ENCODE measurements around the gene ASZ1.
"Not testable (repeated sequence)": the region's sequence is repeated elsewhere in the genome, so short reads cannot be mapped to it uniquely, and the experiment has no call there.

The ASZ1 gene, protein sequence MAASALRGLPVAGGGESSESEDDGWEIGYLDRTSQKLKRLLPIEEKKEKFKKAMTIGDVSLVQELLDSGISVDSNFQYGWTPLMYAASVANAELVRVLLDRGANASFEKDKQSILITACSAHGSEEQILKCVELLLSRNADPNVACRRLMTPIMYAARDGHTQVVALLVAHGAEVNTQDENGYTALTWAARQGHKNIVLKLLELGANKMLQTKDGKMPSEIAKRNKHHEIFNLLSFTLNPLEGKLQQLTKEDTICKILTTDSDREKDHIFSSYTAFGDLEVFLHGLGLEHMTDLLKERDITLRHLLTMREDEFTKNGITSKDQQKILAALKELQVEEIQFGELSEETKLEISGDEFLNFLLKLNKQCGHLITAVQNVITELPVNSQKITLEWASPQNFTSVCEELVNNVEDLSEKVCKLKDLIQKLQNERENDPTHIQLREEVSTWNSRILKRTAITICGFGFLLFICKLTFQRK

GRCh38 chr7:117427258-117427701 lies at the start of gene ASZ1:
Gene ASZ1, minus strand, starts transcription at chr7:117427493. Its CDS starts 33 bp downstream, at chr7:117427460.
- no peak for DNase-seq (ENCODE audit: low read depth, low spot score)

GRCh38 chr7:117476557-117477215 lies 49.4 kb upstream of the ASZ1 start:
- DNase-seq (ENCODE audit: low read depth, low spot score): no peak

DNA sequence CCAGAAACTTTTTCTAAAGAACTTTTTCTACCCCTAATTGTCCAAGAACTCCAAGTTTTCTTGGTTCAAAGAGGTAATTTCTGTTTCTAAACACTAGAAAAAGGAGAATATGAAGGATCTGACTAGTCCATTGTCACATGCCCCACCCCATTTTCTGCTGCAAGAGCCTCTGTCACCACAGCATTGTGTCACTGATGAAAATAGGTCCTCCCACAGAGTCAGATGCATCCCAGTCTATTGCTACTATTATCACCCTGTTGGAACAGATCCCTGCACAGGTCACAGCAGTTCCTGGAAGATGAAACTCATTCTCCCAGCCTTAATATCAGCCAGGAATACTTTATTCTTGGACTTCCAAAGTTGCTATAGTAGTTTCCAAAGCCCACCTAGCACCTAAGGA lies 45.0 kb upstream of the ASZ1 start:
- no peak for DNase-seq (ENCODE audit: low read depth, low spot score)

DNA sequence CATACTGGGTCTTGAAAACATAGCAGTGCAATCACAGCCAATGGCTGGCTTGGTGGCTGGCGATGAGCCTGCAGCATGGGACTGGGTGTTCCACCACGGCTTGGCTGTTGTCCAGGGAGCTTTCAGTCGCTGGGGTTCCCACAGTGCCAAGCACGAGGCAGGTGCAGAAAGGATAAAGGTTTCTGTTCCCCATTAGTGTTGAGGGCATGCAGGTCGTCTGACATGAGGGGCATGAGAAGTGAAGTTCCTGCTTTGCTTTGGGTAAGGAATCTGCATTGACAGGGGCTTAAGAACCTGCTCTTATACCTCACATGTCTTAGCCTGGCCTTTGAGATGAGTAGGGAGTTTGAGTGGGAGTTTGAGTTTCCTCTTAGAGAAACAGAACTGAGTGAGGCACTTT lies 43.5 kb upstream of the ASZ1 start:
- DNase-seq (ENCODE audit: low read depth, low spot score): no peak

GRCh38 chr7:117468174-117468573 lies 40.9 kb upstream of the ASZ1 start:
- DNase-seq (ENCODE audit: low read depth, low spot score): no peak

- not testable (repeated sequence) for DNase-seq (ENCODE audit: low read depth, low spot score)
These were observed 33.5 kb upstream of the ASZ1 start for GRCh38 chr7:117460815-117461214.

DNA sequence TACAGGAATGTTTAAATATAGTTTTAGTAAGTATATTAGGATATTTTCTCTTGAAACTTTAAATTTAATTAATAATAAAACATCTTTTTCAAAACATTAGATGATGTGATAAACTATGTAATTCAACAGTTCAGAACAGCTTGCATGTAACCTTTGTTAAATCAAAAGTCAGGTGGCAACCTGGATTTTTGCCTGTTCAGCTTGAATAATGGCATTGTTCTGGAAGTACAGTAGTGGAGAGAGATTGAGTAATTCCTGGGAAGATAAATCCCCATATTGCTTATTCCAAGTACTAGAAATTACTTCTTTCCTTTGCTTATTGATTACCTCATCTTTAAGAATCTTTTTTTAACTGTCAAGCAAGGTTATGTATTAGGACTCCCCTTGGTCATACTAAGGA lies 32.4 kb upstream of the ASZ1 start:
- DNase-seq (ENCODE audit: low read depth, low spot score): no peak

DNA sequence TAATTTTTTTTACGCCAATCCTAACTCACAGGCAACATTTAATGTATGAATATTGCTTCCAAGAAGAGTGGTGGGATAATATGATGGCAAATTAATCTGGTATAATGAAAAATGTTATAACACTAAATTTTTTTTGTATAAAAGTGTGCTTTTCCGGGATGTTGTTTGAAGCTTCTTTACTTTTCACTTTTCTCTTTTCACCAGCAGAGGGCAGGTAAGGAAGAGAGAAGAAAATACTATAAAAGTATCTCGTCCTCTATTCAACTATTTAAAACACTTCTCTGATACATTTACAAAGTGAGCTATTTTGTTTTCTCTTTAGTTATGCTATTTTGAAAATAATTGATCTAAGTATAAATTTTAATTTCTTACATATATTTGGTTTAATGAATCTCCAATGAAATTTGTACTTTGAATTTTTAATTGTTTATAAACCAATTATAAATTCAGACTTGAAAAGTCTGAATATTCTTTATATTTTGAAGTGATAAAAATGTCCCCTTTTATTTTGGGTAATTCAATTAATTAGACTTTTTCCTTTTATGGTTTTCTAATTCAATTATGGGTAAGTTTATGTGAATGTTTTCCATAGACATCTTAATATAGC lies 31.8 kb upstream of the ASZ1 start:
- DNase-seq (ENCODE audit: low read depth, low spot score): peak; percentile 3

- no peak for DNase-seq (ENCODE audit: low read depth, low spot score)
These were observed 21.4 kb upstream of the ASZ1 start for GRCh38 chr7:117448655-117449054.

DNA sequence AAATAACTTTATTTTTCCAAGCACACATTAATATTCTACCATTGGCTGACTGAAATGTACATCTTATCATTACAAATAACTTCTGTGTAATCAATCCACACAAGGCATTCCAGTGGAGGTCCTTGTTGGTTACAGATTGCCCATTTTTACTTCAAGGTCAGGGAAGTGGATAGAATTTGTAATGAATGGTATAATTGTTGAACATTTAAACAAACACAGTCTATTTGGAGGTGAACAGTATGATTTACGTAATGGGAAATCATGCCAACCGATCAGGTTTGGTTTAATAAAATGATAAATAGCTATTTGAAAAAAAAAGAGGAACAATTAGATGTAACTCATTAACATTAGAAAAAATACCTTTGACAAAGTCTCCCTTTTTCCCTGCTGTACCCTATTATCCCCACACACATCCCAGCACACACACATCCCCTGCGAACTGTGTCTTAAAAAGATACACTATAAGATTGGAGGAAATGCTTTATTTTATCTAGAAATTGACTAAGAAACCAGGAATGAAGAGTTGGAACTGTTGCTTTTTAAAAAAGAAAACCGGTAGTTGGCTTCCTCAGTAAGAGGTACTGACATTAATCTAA lies 19.0 kb upstream of the ASZ1 start:
- DNase-seq (ENCODE audit: low read depth, low spot score): no peak

DNA sequence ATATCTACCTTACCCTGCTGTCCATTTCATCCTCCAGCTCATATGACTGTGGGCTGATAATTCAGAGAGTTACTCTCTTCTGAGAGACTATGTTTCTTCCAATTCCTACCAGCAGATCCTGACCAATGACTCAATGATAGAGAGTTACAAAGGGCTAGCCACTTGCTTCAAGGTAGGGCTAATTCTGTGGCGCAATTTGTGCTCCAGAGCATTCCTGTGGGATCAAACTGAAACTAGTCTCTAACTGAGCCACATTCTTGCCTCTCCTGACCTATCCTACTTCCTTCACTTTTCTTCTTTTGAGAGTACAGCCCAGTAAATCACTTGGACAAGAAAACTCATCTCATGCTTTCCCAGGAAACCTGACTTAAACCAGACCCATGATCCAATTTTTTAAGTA lies 17.9 kb upstream of the ASZ1 start:
- no peak for DNase-seq (ENCODE audit: low read depth, low spot score)

DNA sequence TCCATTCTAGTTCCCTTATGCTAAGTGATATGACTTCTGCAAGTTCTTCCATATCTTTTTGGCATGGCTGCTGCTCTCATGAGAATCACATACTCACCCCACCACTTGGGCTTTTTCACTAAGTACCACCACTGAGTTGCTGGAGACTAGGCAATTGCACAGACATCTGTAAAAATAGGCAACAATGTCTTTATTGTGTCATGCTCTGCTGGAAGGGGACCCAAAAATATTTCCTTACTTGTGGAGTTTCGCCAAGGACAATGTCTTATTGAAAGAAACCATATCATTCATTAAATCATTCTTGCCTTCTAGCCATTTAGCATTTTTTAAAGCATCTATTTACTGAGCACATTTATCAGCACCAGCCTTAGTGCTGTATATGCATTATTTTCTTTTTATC lies 17.4 kb upstream of the ASZ1 start:
- DNase-seq (ENCODE audit: low read depth, low spot score): no peak

DNA sequence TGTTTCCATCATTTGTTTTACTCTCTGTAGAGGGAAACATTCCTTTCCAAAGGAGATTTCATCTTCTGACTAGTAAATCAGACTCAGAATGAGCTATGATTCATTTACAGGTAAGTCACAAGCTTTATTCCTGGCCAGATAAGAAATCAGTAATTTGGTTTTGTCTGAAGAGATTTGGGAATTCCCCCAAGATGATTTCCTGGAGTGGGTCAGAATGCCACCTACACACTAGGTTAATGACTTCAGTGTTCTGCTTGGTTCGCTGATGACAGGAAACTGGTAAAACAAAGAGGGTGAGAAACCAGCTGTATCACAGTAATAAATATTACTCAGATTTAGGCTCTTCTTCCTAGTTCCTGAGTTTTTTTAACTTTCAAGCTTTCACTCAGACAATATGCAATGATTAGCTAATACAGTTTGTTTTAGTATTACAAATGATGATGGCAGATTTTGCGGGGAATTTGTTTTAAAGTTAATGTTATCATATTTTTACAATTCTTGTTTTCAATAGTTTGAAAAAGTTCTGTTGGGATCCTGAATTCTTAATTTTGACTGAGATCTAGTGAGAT lies 8.3 kb upstream of the ASZ1 start:
- no peak for DNase-seq (ENCODE audit: low read depth, low spot score)

DNA sequence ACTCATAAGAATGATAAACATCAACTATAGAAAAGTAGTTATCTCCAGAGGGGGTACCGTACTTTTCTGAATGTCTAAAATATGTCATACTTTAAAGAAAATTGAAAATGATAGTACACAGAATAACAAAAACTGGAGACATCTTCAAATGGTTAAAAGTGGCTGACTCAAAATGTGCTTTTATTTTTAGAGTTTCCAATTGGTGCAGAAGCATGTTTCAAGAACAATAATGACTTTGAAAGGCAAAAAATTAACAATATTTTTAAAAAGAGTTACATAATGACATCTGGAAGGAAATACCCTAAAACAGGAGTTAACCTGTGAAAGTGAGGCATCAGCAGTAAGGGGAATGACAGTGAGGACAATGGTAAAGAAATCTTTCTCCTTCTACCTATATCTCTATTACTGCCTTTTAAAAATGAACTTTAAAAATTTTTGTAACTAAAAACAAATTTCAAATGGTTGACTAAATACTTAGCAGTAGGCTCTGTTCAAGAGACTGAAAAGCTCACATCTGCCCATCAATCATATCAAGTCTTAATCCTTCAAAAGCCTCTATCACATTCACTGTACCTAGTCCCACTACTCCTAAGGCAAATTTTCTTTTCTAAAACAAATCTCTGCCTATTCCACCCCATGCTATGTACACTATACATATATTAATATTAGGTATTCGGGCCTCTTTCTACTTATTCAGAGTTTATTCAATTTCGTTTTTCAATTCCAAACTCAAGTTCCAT lies 3.0 kb downstream of the ASZ1 start:
- no peak for DNase-seq (ENCODE audit: low read depth, low spot score)

GRCh38 chr7:117414591-117414990 lies 12.7 kb downstream of the ASZ1 start:
- not testable (repeated sequence) for DNase-seq (ENCODE audit: low read depth, low spot score)

GRCh38 chr7:117412946-117413559 lies 14.2 kb downstream of the ASZ1 start:
- no peak for DNase-seq (ENCODE audit: low read depth, low spot score)

DNA sequence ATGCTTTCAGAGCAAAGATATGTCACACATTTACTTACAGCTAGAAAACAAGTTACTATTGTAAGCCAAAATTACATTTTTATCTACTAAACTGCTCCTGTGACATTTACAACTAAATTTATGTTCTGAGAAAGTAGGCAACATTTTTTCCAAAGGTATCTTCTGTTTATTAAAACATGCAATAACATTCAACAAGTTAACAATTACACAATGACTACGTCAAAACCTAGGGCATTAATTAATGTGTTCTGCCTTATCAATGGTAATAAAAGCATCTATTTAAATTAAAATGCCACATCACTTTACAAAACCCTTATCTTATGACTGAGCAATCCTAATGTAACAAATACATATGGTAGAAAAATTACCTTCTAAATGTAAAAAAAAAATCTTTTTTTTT lies 14.9 kb downstream of the ASZ1 start:
- no peak for DNase-seq (ENCODE audit: low read depth, low spot score)

DNA sequence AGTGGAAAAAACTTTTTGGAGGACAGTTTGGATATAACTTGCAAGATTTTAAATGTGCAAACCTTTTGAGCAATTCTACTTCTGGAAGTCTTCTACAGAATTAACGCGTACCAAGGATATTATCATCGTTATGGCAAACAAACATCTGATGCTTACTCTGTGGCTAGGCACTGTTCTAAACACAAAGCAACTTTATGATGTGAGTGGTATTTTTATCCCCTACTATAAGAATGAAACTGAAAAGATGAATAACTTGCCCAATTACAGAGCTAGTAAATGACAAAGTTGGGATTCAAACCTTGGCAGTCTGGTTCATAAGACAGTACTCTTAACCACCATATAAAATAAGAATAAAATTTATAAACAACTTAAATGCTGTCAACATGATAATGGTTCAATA lies 15.8 kb downstream of the ASZ1 start:
- DNase-seq (ENCODE audit: low read depth, low spot score): no peak

DNA sequence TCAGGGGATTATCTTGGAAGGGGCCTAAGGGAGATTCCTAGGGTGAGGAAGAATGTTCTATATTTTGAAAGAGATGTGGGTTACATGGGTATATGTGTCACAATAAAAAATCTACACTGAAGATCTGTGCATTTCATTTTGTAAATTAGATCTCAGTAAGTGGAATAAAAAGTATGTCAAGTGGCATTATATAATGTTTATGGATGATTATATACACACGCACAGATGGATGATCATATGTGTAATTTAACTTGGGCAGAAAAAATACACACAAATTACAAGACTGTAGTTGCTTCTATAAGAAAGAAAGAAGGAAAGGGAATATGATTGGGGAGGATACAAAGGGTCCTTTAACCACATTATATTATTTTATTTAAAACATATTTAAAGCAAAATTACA lies 18.5 kb downstream of the ASZ1 start:
- DNase-seq (ENCODE audit: low read depth, low spot score): no peak

DNA sequence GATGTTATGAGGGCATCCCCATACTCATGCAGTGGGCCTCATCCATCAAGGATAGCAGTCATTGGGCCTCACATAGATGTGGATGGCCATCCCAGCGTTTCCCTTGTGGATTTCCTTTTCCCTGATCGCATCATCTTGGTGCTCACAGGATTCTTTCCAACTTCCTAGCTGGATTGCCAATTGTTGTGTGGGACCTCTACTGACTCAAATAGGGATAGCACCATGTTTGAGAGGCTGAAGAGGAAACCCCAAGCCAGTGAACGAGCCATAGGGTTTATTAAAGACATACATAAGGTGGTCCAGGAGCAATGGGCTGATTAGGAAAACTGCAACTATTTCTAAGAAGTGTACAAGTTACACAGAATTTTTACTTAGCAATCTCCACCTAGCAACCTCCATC lies 21.8 kb downstream of the ASZ1 start:
- no peak for DNase-seq (ENCODE audit: low read depth, low spot score)

- DNase-seq (ENCODE audit: low read depth, low spot score): no peak
These were observed 23.6 kb downstream of the ASZ1 start for GRCh38 chr7:117403737-117404136.

Measured in smooth muscle cell of the brain vasculature (primary cell).